ENCODE results near the gene ATCAY. TPM values are rescaled to one million over a fixed set of nuclear protein-coding genes. Genes with fewer than 3 reads are reported as not detected.
"Not testable (repeated sequence)": the region's sequence is repeated elsewhere in the genome, so short reads cannot be mapped to it uniquely, and the experiment has no call there.

The ATCAY gene
- total RNA-seq, 2 experiments from 2014 or later: 0.07 TPM; not detected in 1

- no peaks in the 10 kb centered on the region for H3K9me3 Mint-ChIP-seq
- peaks cover 13% of the 10 kb centered on the region for H3K36me3 Mint-ChIP-seq (ENCODE audit: low read depth)
- no peak for DNase-seq
- no peak overlapping the region for H3K4me3 Mint-ChIP-seq
- no peak overlapping the region for H3K27ac Mint-ChIP-seq
- H3K4me1 Mint-ChIP-seq (ENCODE audit: low read depth): peaks cover 10% of the 10 kb centered on the region
- no peaks in the 10 kb centered on the region for H3K27me3 Mint-ChIP-seq (ENCODE audit: low read depth)
- CTCF ChIA-PET: no interaction called here
- intact Hi-C loops (cut with micrococcal nuclease): no loop called here
These were observed 84.0 kb downstream of the ATCAY start for GRCh38 chr19:3964256-3965194.

- Mint-ChIP-seq H3K4me1 (ENCODE audit: low read depth) (peaks cover 20% of the 10 kb centered on the region), H3K9me3 (no peaks in the 10 kb centered on the region), H3K27me3 (ENCODE audit: low read depth) (no peaks in the 10 kb centered on the region), H3K4me3 (no peak overlapping the region), H3K27ac (no peak overlapping the region), H3K36me3 (ENCODE audit: low read depth) (peaks cover 10% of the 10 kb centered on the region)
- intact Hi-C loops (cut with micrococcal nuclease): no loop called here
- CTCF ChIA-PET: no interaction called here
- DNase-seq: no peak
These were observed 85.8 kb downstream of the ATCAY start for GRCh38 chr19:3966051-3967017.

DNA sequence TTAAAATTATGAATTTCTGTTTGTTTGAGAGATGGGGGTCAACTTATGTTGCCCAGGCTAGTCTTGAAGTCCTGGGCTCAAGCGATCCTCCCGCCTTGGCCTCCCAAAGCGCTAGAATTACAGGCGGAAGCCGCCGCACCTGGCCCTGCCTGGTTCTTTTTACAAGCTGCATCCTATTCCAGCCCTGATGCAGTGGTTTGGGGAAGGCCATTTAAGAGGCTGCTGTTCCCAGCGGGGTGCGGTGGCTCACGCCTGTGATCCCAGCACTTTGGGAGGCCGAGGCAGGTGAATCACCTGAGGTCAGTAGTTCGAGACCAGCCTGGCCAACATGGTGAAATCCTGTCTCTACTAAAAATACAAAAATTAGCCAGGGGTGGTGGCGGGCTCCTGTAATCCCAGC is 87.5 kb downstream of the ATCAY start:
- H3K27me3 Mint-ChIP-seq (ENCODE audit: low read depth); CTCF ChIA-PET; DNase-seq; H3K4me3 Mint-ChIP-seq; intact Hi-C loops (cut with micrococcal nuclease); H3K27ac Mint-ChIP-seq; H3K36me3 Mint-ChIP-seq (ENCODE audit: low read depth); H3K9me3 Mint-ChIP-seq: not testable (repeated sequence)
- peaks cover 22% of the 10 kb centered on the region for H3K4me1 Mint-ChIP-seq (ENCODE audit: low read depth)

DNA sequence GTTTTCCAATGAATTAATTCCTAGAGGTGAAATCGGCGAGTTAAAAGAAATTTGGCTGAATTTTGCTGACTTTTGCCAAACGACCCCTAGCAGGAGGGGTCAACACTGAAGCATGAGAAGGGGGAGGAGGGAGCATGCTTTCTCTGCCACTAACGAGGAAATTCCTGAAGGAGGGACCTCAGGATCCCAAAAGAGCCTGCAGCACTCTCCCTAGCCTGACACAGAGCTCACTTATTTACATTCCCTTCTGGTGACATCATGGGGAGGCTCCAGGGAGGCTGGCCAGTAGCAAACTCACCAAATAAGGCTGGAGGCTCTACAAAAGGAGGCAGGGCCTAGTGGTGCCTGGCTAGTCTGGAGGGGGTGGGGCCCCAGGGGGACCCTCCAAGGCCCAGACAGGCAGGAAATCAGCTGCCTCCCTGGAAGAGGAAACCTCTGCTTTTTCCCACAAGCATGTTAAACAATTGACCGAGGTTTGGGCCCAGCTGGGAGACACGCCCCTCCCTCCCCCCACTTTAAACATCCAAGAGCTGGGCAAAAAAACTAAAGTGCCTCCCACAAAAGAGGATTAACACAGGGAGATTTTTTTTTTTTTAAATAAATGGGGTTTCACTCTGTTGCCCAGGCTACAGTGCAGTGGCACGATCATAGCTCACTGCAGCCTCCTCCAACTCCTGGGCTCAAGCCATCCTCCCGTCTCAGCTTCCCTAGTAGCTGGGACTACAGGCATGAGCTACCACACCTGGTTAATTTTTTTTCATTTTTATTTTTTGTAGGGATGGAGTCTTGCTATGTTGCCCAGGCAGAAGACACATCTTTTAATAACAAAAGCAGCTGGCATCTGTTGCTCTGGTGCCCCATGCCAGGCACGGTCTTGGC is 88.3 kb downstream of the ATCAY start:
- intact Hi-C loops (cut with micrococcal nuclease): no loop called here
- Mint-ChIP-seq H3K27me3 (ENCODE audit: low read depth) (no peaks in the 10 kb centered on the region), H3K9me3 (no peaks in the 10 kb centered on the region), H3K27ac (no peak overlapping the region), H3K36me3 (ENCODE audit: low read depth) (peaks cover 8% of the 10 kb centered on the region), H3K4me3 (peak overlapping the region; percentile 21), H3K4me1 (ENCODE audit: low read depth) (peaks cover 22% of the 10 kb centered on the region)
- CTCF ChIA-PET: interaction anchor here (0.7 to 1.2 kb wide), 3 partner anchors 12 to 170 kb away, joined by 3 to 6 read pairs (median 4); no protein-coding TSS in a partner anchor
- no peak for DNase-seq

DNA sequence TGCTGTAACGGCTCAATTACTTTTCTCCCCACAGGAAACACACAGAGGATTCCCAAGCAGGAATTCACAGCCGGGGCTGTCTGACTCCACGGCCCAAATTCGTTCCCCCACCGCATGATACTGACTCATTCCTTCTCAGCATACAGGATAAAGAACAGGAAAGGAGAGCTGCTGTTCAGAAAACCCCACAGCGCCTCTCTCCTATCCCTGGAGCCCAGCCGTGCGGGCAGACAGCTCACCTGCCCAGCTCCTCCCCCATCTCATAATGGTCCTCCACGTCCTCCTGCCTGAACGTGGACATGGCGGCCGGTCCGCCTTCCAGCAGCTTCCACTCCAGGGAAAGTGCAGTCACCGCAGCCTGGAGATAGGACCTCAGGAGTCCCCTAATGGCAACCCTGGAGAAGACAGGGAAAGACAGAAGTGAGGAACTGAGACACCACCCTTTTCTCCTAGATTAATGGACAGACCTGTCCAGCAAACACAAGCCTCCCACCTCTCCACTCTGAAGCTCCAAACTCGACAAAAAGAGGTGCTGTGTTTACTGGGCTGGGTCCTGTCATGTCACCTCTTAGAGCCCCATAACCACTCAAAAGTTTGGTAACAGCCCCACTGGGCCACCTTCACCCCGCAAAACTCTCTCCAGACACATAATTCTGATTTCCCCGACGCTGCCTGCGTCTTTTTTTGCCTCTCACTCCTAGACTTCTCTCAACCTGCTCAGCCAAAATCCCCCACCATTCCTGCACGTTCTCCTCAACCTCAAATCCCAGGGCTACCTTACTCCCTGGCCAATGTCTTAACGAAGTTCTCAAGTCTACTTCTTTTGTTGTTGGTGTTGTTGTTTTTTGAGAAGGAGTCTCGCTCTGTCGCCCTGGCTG is 89.2 kb downstream of the ATCAY start:
- Mint-ChIP-seq H3K27me3 (ENCODE audit: low read depth) (no peaks in the 10 kb centered on the region), H3K9me3 (no peaks in the 10 kb centered on the region), H3K36me3 (ENCODE audit: low read depth) (peaks cover 8% of the 10 kb centered on the region), H3K4me1 (ENCODE audit: low read depth) (peaks cover 22% of the 10 kb centered on the region), H3K27ac (no peak overlapping the region), H3K4me3 (peak overlapping the region; percentile 84)
- CTCF ChIA-PET: interaction anchor here (0.7 to 1.2 kb wide), 3 partner anchors 13 to 222 kb away, joined by 3 to 6 read pairs (median 4); no protein-coding TSS in a partner anchor
- intact Hi-C loops (cut with micrococcal nuclease): loop anchor here (2.0 to 5.0 kb wide), 2 partner anchors 17 to 207 kb away; partner anchors contain the start of genes APBA3 and MRPL54
- no peak for DNase-seq

- CTCF ChIA-PET: interaction anchor here (0.7 to 1.3 kb wide), 3 partner anchors 15 to 221 kb away, joined by 3 read pairs; partner anchors contain the start of gene EEF2
- Mint-ChIP-seq H3K27ac (peak overlapping the region; percentile 15), H3K4me3 (peak overlapping the region; percentile 84), H3K27me3 (ENCODE audit: low read depth) (no peaks in the 10 kb centered on the region), H3K9me3 (no peaks in the 10 kb centered on the region), H3K4me1 (ENCODE audit: low read depth) (peaks cover 22% of the 10 kb centered on the region), H3K36me3 (ENCODE audit: low read depth) (peaks cover 5% of the 10 kb centered on the region)
- DNase-seq: no peak
- intact Hi-C loops (cut with micrococcal nuclease): loop anchor here (2.0 to 5.0 kb wide), 2 partner anchors 16 to 208 kb away; partner anchors contain the start of genes APBA3 and MRPL54
These were observed 89.9 kb downstream of the ATCAY start for GRCh38 chr19:3970313-3970807.

DNA sequence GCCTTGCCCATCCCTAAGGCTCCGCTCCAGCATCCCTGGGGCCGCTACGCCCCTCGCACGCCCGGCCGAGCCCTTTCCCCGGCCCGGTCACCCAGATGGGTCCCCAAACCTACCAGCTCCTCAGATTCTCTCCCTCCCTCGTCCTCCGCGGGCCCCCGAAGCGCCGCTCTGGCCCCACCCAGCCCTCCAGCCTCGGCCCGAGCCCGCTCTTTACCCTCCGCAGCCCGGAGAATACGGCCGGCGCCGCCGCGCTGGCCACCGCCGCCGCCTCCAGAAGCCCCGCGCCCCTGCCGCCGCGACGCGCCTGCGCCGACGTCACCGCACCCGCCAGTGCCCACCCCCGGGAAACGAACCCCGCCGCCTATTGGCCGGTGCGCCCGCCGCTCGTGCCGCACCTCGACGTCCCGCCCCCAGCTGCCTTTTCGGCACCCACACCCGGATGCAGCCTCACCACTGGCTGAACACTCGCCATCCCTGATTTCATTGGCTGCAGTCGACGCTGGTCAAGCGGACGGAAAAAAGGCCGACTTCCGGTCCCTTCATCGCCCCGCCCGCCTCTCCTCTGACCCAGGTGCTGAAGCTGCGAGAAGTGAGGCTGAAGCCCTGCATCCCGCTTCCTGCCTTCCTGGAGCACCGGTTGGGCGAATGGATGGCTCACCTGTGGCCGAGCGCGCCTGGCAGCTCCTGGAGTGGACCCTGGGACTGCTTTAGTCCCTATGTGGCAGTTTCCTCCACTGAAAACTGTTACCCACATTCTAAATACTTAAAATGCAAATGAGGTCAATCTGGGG is 90.5 kb downstream of the ATCAY start, which contains the start of gene DAPK3:
DAPK3 (minus strand) TSS at position 292 of the 791 bp plus-strand sequence. CDS start 1,364 bp downstream, outside the sequence.
- Mint-ChIP-seq H3K4me1 (ENCODE audit: low read depth) (peaks cover 22% of the 10 kb centered on the region), H3K9me3 (no peaks in the 10 kb centered on the region), H3K27me3 (ENCODE audit: low read depth) (no peaks in the 10 kb centered on the region), H3K4me3 (peak within 1 kb of the TSS; percentile 84), H3K27ac (peak within 1 kb of the TSS; percentile 44), H3K36me3 (ENCODE audit: low read depth) (peaks cover 10% of the 10 kb centered on the region)
- intact Hi-C loops (cut with micrococcal nuclease): loop anchor here (2.0 to 5.0 kb wide), 2 partner anchors 16 to 209 kb away; partner anchors contain the start of genes APBA3 and MRPL54
- CTCF ChIA-PET: interaction anchor here (0.7 to 1.3 kb wide), 2 partner anchors 15 to 17 kb away, joined by 3 read pairs; partner anchors contain the start of gene EEF2
- DNase-seq: peak; percentile 96

GRCh38 chr19:3975144-3975543 is 94.7 kb downstream of the ATCAY start:
- H3K4me3 Mint-ChIP-seq: no peak overlapping the region
- H3K27me3 Mint-ChIP-seq (ENCODE audit: low read depth): no peaks in the 10 kb centered on the region
- H3K9me3 Mint-ChIP-seq: no peaks in the 10 kb centered on the region
- DNase-seq: no peak
- CTCF ChIA-PET: interaction anchor here (0.8 kb wide), 1 partner anchor 164 kb away, joined by 3 read pairs; no protein-coding TSS in a partner anchor
- intact Hi-C loops (cut with micrococcal nuclease): no loop called here
- H3K36me3 Mint-ChIP-seq (ENCODE audit: low read depth): peaks cover 31% of the 10 kb centered on the region
- peak overlapping the region; percentile 59 for H3K27ac Mint-ChIP-seq
- H3K4me1 Mint-ChIP-seq (ENCODE audit: low read depth): peaks cover 14% of the 10 kb centered on the region

DNA sequence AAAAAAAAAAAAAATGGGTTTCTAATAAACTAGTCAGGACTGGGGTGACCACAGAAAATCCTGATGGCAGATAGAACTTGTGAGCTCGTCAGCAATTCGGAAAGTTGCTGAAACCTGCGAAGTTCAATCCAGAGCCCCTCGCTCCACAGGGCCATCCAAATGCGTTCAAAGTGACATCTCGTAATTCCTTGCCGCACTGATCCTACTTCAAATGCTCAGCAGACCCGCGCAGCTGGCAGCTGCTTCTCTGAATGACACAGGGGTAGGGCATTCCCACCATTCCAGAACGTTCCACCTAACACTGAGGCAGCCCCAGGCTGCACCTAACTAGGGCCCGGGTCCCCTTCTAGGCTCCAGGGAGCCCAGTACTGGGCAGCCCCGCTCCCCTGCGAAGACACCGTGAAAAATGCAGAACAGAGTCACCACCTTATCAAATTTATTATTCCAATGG is 95.2 kb downstream of the ATCAY start:
- CTCF ChIA-PET: interaction anchor here (0.8 kb wide), 1 partner anchor 164 kb away, joined by 3 read pairs; no protein-coding TSS in a partner anchor
- H3K9me3 Mint-ChIP-seq: no peaks in the 10 kb centered on the region
- H3K27me3 Mint-ChIP-seq (ENCODE audit: low read depth): no peaks in the 10 kb centered on the region
- H3K36me3 Mint-ChIP-seq (ENCODE audit: low read depth): peaks cover 31% of the 10 kb centered on the region
- no peak overlapping the region for H3K4me3 Mint-ChIP-seq
- H3K4me1 Mint-ChIP-seq (ENCODE audit: low read depth): peaks cover 11% of the 10 kb centered on the region
- intact Hi-C loops (cut with micrococcal nuclease): no loop called here
- peak overlapping the region; percentile 59 for H3K27ac Mint-ChIP-seq
- no peak for DNase-seq
